ENCODE measurements around the gene NKD2.

GRCh38 chr5:1007681-1008450 lies 736 bp upstream of the NKD2 start:
- TF ChIP-seq EZH2phosphoT487 (conservative IDR thresholded peaks at IDR 0.05; ENCODE audit: low read length) (no peak), CTCF (IDR thresholded peaks at IDR 0.05; ENCODE audit: insufficient read depth, low read length, poor library complexity, severe bottlenecking) (no peak)
